ENCODE results near the gene SVOP.

The SVOP gene

DNA sequence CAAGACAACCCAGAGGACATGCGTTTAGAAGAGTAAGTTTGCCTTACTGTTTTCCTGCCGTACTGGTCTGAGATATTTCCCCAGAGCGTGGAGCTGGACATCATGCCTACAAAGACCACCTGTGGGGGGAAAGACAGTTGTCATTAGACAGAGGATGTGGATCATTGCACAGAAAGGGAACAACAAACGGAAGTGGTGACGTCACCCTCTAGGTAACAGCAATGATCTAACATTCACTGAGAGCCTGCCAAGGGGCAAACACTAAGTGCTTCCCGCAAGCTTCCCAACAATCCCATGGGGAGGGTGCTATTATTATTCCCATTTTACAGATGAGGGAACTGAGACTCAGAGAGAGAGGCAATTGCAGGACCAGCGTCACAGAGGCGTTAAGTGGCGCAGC, 48.5 kb downstream of the SVOP start:
- DNase-seq, result no peak

- DNase-seq, result no peak
Measured at GRCh38 chr12:108969622-108970021, 51.2 kb downstream of the SVOP start.

DNA sequence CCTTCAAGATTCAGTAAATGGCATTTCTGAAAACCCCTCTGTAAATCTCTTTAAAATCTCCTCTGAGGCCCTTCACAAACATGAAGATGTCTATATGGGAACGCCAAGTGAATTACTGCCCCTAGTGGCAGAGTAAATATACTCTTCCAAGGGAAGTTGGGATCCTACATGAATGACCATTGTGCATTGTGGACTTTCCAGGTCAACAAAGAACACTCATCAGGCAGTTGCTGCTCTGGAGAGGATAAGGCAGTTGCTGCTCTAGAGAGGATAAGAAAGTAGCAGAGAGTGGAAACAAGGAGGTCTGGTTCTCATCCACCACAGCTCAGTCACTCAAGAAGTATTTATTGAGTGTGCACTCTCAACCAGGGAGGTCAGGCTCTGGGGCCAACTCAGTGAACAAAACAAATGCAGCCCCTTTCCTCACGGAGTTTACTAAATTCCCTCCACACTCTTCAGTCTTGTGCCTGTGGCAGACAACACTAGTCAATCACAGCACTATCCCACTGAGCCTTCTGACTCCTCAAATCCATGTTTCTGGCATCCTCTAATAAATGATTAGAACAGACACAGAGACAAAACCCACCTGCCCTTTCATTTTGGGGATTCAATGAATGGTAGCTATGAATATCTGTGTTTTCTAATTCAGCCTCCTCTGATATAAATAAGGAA, 52.9 kb downstream of the SVOP start:
- no peak for DNase-seq

GRCh38 chr12:108966378-108967151, 54.3 kb downstream of the SVOP start:
- DNase-seq, result no peak

- no peak for DNase-seq
Measured at GRCh38 chr12:108965886-108966285, 55.0 kb downstream of the SVOP start.

DNA sequence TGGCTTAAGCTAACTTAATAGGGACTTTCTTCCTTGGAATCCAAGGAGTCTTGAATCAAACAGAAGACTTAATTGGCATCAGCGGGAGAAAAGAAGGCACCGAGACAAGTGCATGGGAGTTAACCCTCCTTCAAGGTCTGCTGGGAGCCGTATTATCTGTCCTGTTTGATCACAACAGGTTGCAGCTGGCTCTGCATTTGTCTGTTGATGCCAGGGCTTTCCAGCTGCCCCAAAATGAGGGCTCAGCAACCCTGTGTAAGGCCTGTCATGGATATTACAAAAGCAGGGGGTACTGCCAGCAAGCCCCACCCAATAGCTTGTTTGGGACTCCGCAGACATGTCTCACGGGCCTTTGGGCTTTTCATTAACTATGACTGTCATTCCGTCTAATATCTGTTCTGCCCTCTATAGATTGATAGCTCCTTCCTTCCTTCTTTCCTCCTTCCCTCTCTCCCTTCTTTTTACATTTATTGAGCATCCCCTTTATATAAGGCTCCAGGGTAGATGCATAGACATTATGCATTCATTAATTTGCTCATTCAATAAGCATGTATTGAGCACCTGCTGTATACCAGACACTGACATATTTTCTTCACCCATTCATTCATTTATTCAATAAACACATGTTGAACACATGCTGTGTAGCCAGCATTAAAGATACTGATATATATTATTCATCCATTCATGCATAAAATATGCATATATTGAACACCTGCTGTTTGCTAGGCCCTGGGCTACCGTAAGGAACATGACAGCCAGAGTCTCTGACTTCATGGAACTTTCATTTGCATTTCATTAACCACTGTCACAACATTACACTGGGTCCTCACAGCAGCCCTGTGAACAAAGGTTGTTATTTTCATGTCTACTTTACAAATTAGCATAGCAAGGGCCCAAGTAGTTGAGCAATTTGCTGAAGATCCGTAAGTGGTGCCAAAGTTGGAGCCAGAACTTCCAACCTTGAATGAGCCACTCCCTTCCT, 56.2 kb downstream of the SVOP start:
- DNase-seq, result no peak

DNA sequence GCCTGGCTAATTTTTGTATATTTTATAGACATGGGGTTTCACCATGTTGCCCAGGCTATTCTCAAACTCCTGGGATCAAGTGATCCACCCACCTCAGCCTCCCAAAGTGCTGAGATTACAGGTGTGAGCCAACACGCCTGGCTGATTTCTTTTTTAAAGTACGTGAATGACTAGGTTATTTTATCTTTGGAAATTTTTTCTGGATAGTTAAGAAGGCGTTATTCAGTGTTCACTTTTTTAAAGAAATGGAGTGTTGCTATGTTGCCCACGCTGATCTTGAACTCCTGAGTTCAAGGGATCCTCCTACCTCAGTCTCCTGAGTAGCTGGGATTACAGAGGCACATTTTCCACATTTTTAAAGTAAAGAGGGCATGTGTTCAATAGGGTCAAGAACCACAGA, 58.6 kb downstream of the SVOP start:
- no peak for DNase-seq

- no peak for DNase-seq
Measured at GRCh38 chr12:108959748-108960655, 60.9 kb downstream of the SVOP start.

GRCh38 chr12:108955225-108955835, 65.5 kb downstream of the SVOP start:
- DNase-seq, result peak; percentile 82

- DNase-seq, result peak; percentile 79
Measured at GRCh38 chr12:108950991-108951739, 69.7 kb downstream of the SVOP start.

DNA sequence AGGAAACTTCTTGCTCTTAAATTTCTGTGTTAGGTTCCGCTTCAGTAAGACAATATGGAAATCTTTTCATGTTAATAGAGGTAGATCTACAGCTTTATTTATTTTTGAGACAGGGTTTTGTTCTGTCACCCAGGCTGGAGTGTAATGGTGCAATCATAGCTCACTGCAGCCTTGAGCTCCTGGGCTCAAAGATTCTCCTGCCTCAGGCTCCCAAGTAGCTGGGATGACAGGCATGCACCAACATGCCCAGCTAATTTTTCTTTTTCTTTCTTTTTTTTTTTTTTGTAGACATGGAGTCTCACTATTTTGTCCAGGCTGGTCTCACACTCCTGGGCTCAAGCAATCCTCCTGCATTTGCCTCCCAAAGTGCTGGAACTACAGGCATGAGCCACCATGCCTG, 70.9 kb downstream of the SVOP start:
- no peak for DNase-seq

DNA sequence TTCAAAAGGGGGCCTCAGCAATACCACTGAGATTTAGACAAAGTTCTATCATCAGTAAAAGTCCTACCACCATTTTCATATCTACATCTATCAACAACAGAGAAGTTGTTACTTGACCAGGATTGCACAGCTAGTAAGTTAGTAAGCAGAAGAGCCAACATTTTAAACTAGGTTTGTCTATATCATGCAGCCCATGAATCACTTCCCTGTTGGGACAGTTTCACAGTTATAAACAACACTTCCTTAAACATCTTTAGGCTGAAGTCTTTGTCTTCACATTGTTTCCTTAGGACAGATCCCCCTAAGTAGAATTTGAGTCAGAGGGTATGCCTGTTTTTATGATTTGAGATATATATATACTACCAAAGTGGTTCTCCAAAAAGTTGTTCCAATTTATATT, 72.5 kb downstream of the SVOP start:
- no peak for DNase-seq

- no peak for DNase-seq
Measured at GRCh38 chr12:108947097-108947496, 73.8 kb downstream of the SVOP start.

GRCh38 chr12:108940138-108940537, 80.7 kb downstream of the SVOP start:
- no peak for DNase-seq

- no peak for DNase-seq
Measured at GRCh38 chr12:108939594-108939993, 81.3 kb downstream of the SVOP start.

DNA sequence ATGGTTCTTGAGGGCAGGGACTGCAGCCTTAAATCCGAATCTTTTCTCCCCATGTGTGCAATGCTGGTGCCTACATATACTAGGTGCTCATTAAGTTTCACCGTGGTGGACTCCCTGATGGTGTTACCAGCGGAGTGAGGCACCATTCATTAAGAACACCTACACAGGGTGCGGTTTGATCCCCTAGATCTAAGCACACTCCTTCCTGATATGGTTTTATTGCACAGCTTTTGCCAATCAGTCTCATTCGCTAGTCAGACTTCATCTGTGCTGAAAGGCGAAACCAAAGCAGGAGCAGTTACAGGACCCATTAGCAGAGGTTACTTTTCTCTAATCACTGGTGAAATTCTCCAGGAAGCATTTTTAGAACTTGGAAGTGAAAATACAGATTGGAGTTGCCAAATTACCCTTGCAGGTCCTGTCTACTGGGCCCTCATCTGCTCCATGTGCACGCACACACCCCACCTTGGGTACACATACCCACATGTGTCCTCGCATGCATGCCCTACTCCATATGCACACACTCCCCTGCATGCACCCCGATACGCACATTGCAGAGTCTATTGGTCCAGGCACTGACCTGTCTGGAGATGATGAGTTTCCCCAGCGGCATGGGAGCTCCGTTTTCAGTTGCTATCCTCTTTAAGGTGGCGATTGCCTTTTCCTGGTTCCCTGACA, 82.5 kb downstream of the SVOP start:
- no peak for DNase-seq

- no peak for DNase-seq
Measured at GRCh38 chr12:108935159-108935763, 85.6 kb downstream of the SVOP start.

DNA sequence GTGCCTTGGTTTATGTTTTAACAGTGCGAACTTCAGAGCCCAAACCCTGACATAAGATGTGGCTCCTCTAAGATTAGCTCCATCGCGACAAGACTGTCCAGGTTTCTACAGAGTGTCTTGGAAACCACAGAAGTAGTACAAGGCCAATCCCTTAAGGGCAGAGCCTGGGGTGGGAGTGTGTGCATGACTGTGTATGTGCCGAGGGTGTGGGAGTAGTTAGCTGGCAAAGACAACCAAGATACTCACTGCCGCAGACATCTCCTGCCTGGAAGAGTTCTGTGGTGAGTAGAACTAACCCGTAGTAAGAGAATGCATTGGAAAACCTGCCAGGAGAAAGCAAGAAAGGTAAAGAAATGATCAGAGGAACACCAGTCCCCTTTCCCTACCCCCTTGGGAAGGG, 86.9 kb downstream of the SVOP start:
- DNase-seq, result no peak

GRCh38 chr12:108930756-108931155, 90.1 kb downstream of the SVOP start:
- no peak for DNase-seq

DNA sequence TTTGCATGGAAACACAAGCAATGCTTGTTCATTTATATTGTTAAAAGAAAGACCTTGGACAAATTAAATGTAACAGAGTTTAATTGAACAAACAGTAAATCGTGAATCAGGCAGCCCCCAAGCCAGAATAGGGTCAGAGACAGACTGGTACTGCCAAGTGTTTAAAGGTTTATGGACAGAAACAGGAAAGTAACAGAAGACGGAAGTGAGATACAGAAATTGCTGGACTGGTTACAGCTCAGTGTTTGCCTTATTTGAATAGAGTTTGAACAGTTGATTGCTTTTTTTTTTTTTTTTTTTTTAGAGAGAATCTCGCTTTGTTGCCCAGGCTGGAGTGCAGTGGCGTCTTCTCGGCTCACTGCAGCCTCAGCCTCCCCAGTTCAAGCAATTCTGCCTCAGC, 90.7 kb downstream of the SVOP start:
- no peak for DNase-seq
